GM06990 (cell line): ENCODE data around the gene NLK.

Experiments
- DNase-seq: peaks from one replicate; pipeline ENCODE4 v3.0.0-alpha.2; 2011; ENCODE audit not compliant: insufficient read length; ENCODE audit errors: extremely low read depth
- H3K27me3 ChIP-seq: replicated peaks from 2 replicates; pipeline ENCODE4 v1.6.0; 2011; ENCODE audit warnings: low read length; ENCODE audit not compliant: control insufficient read depth, insufficient read depth
- H3K36me3 ChIP-seq: 2 replicates; pipeline ENCODE4 v1.5.1; 2011; ENCODE audit warnings: low read length; ENCODE audit not compliant: control insufficient read depth, insufficient read depth
- H3K4me3 ChIP-seq: replicated peaks from 2 replicates; pipeline ENCODE4 v1.5.1; 2011; ENCODE audit warnings: low read depth, mild to moderate bottlenecking, control low read depth, low read length
- TF ChIP-seq, protein P1 (sequence below): IDR thresholded peaks from 2 replicates; pipeline ENCODE4 v1.5.1; 2011; ENCODE audit warnings: low read length, control low read depth, mild to moderate bottlenecking, inconsistent platforms; ENCODE audit not compliant: insufficient read depth, poor library complexity, severe bottlenecking

NLK gene

GRCh38 chr17:28170771-28171170 is 128.3 kb downstream of the NLK start:
- H3K4me3 ChIP-seq: no peak overlapping the region
- TF ChIP-seq, protein P1, sequence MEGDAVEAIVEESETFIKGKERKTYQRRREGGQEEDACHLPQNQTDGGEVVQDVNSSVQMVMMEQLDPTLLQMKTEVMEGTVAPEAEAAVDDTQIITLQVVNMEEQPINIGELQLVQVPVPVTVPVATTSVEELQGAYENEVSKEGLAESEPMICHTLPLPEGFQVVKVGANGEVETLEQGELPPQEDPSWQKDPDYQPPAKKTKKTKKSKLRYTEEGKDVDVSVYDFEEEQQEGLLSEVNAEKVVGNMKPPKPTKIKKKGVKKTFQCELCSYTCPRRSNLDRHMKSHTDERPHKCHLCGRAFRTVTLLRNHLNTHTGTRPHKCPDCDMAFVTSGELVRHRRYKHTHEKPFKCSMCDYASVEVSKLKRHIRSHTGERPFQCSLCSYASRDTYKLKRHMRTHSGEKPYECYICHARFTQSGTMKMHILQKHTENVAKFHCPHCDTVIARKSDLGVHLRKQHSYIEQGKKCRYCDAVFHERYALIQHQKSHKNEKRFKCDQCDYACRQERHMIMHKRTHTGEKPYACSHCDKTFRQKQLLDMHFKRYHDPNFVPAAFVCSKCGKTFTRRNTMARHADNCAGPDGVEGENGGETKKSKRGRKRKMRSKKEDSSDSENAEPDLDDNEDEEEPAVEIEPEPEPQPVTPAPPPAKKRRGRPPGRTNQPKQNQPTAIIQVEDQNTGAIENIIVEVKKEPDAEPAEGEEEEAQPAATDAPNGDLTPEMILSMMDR: no peak
- DNase-seq: no peak
- peaks cover 2% of the 10 kb centered on the region for H3K36me3 ChIP-seq
- H3K27me3 ChIP-seq: no peaks in the 10 kb centered on the region

GRCh38 chr17:28173031-28173561 is 130.6 kb downstream of the NLK start:
- TF ChIP-seq, protein P1: no peak
- no peak for DNase-seq
- no peak overlapping the region for H3K4me3 ChIP-seq
- H3K36me3 ChIP-seq: peaks cover 4% of the 10 kb centered on the region
- no peaks in the 10 kb centered on the region for H3K27me3 ChIP-seq

- H3K36me3 ChIP-seq: peaks cover 2% of the 10 kb centered on the region
- no peak for DNase-seq
These were observed 131.3 kb downstream of the NLK start for GRCh38 chr17:28173801-28174200.

GRCh38 chr17:28174352-28175046 is 132.0 kb downstream of the NLK start:
- TF ChIP-seq, protein P1: no peak
- Histone ChIP-seq H3K27me3 (no peaks in the 10 kb centered on the region), H3K36me3 (peaks cover 2% of the 10 kb centered on the region), H3K4me3 (no peak overlapping the region)
- peak; percentile 9 for DNase-seq

More at GRCh38 chr17:28173801-28174200, 131.3 kb downstream of the NLK start:
- H3K4me3 ChIP-seq: no peak overlapping the region
- TF ChIP-seq, protein P1: no peak
- no peaks in the 10 kb centered on the region for H3K27me3 ChIP-seq

DNA sequence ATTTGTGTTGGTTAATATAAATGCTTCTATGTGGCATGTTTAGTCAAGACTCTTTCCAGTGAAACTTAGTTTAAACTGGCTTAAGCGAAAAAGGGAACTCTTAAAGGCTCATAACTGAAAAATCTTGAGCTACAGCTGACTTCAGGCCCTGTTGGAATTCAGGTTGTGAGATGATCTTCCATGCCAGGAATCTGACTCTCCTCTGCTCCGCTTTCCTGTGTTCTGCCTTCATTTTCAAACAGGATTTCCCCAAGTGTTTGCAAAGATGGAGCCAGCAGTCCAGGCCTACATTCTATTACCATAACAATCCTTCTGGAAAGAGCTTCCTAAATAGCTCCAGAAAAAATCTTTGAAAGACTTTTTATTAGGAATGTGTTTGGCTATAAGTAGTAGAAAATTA is 134.9 kb downstream of the NLK start:
- peaks cover 2% of the 10 kb centered on the region for H3K36me3 ChIP-seq
- no peaks in the 10 kb centered on the region for H3K27me3 ChIP-seq
- no peak overlapping the region for H3K4me3 ChIP-seq
- no peak for DNase-seq
- TF ChIP-seq, protein P1: no peak
